T-cell (primary cell): ENCODE measurements around the gene RAD54L2. TPM values are rescaled to one million over a fixed set of nuclear protein-coding genes. Genes with fewer than 3 reads are reported as not detected.

Source experiments
- ATAC-seq, 4 experiments: fragments of 200-7000 bp in 3 of 4; fragments of 150-1000 bp in 1 of 4; cut with Tn5 transposase; replicated peaks in 1 of 4; 1 replicate in 3 of 4; 2 replicates in 1 of 4; pipeline ENCODE4 v1.10.0; 2021; ENCODE audit warnings: moderate library complexity in 3 of 4, mild to moderate bottlenecking in 2 of 4, moderate number of reproducible peaks in 1 of 4
- CTCF ChIA-PET, 2 donors: fragments of 300-600 bp; sonication (Branson Sonifier 250); formaldehyde crosslinking; loops; one replicate each; lab custom pipeline; 2022; ENCODE audit warnings: antibody characterized with exemption in 2 of 2; lab: Charles Lee
- POLR2A ChIA-PET, 2 donors: fragments of 300-600 bp; sonication (Branson Sonifier 250); formaldehyde crosslinking; loops; one replicate each; lab custom pipeline; 2022; ENCODE audit warnings: antibody characterized with exemption in 2 of 2; lab: Charles Lee
- DNase-seq, 35 experiments: peaks; one replicate each; pipeline versions ENCODE4 v3.0.0 to v3.0.0-alpha.2; 2013 to 2023
- H3K27ac ChIP-seq: one replicate; pipeline ENCODE4 v1.5.1; 2013; ENCODE audit warnings: low read length
- H3K27me3 ChIP-seq, 2 experiments: replicated peaks in 1 of 2; 1 replicate in 1 of 2; 2 replicates in 1 of 2; pipeline versions ENCODE4 v1.6.1 to v1.7.0; 2013; ENCODE audit warnings: low read length in 1 of 2, mixed read lengths in 1 of 2; ENCODE audit not compliant: control insufficient read depth in 2 of 2, insufficient read depth in 2 of 2; ENCODE audit errors: extremely low read depth in 1 of 2
- H3K36me3 ChIP-seq, 2 donors: 1 replicate in 1 of 2; 2 replicates in 1 of 2; pipeline versions ENCODE4 v1.6.1 to v1.7.0; 2013; ENCODE audit warnings: low read length in 1 of 2; ENCODE audit not compliant: control insufficient read depth in 2 of 2, insufficient read depth in 1 of 2; ENCODE audit errors: extremely low read depth in 1 of 2
- H3K4me1 ChIP-seq, 2 experiments: 1 replicate in 1 of 2; 2 replicates in 1 of 2; pipeline versions ENCODE4 v1.6.1 to v1.7.0; 2013; ENCODE audit warnings: low read length in 2 of 2, mixed read lengths in 1 of 2; ENCODE audit not compliant: insufficient read depth in 2 of 2, control insufficient read depth in 1 of 2; ENCODE audit errors: extremely low read depth in 1 of 2
- H3K4me3 ChIP-seq, 2 donors: 1 replicate in 1 of 2; 2 replicates in 1 of 2; pipeline versions ENCODE4 v1.5.1 to v1.7.0; 2013; ENCODE audit warnings: mild to moderate bottlenecking in 2 of 2, low read length in 1 of 2, moderate library complexity in 1 of 2; ENCODE audit not compliant: control insufficient read depth in 1 of 2; ENCODE audit errors: extremely low read depth in 1 of 2
- H3K9me3 ChIP-seq: 2 replicates; pipeline ENCODE4 v1.7.0; 2013
- H3K27ac Mint-ChIP-seq, 2 donors: one replicate each; pipeline ENCODE4 v1.8.0; 2020 to 2021; ENCODE audit warnings: mild to moderate bottlenecking in 2 of 2, mixed read lengths in 2 of 2
- H3K27me3 Mint-ChIP-seq, 2 donors: one replicate each; pipeline ENCODE4 v1.8.0; 2021 to 2022; ENCODE audit warnings: mixed read lengths in 2 of 2
- H3K36me3 Mint-ChIP-seq: one replicate; pipeline ENCODE4 v1.8.0; 2021; ENCODE audit warnings: mixed read lengths
- H3K4me1 Mint-ChIP-seq, 3 donors: one replicate each; pipeline ENCODE4 v1.8.0; 2020 to 2022; ENCODE audit warnings: mixed read lengths in 3 of 3, mild to moderate bottlenecking in 1 of 3
- H3K4me3 Mint-ChIP-seq, 3 donors: one replicate each; pipeline ENCODE4 v1.8.0; 2020 to 2022; ENCODE audit warnings: mild to moderate bottlenecking in 3 of 3, mixed read lengths in 3 of 3, moderate library complexity in 3 of 3
- H3K9me3 Mint-ChIP-seq, 3 donors: one replicate each; pipeline ENCODE4 v1.8.0; 2020 to 2022; ENCODE audit warnings: mixed read lengths in 3 of 3
- WGBS: methylation state at CpG from one replicate; pipeline ENCODE4 v1.1.5; 2013; ENCODE audit warnings: missing lambda C conversion rate; ENCODE audit not compliant: insufficient coverage; 5-methylcytosine and 5-hydroxymethylcytosine counted together
- total RNA-seq, 35 experiments: library from RNA in 6 of 35; stranded (reverse) in 6 of 35; fragments of 120-200 nt in 1 of 35; gene quantifications; one replicate each; pipeline versions ENCODE4 v1.2.1 to v1.2.4 and lab custom pipeline; 2013 to 2026

RAD54L2 gene
- total RNA-seq (10 to 100 TPM; 35.9 to 42.8 (median 39.7) TPM), total RNA-seq (lab: John Stamatoyannopoulos, UW) (76.6 to 109 (median 93.9) reads per million in 29 experiments)
- 30.6 TPM for total RNA-seq (2013)

- peaks cover 42 to 49% (median 43%) of the 10 kb centered on the region in 3 donors for H3K4me1 Mint-ChIP-seq
- peaks cover 11 to 27% of the 10 kb centered on the region in 2 experiments for H3K4me1 ChIP-seq
- H3K27me3 ChIP-seq, result no peaks in the 10 kb centered on the region
- ChIA-PET CTCF (interaction anchor here in 1 of 2 donors (0.6 to 2.5 kb wide), 3 partner anchors 37 to 192 kb away, joined by 7 to 12 read pairs (median 10); no protein-coding TSS in a partner anchor), POLR2A (interaction anchor here in 1 of 2 donors (0.7 kb wide), 1 partner anchor 28 kb away, joined by 3 read pairs; no protein-coding TSS in a partner anchor)
- H3K27ac ChIP-seq, result peak within 1 kb of the TSS; percentile 81
- no peaks in the 10 kb centered on the region for H3K36me3 ChIP-seq
- H3K4me3 Mint-ChIP-seq, result peak within 1 kb of the TSS; percentile 82 to 92 (median 91)
- ATAC-seq, result peak; percentile 93 to 98 (median 96)
- H3K27me3 Mint-ChIP-seq, result no peaks in the 10 kb centered on the region
- peak; percentile 39 to 87 (median 66) for DNase-seq
- H3K36me3 Mint-ChIP-seq, result no peaks in the 10 kb centered on the region
- H3K9me3 ChIP-seq, result no peaks in the 10 kb centered on the region
- peak within 1 kb of the TSS; percentile 92 to 97 for H3K27ac Mint-ChIP-seq
- WGBS, result under 1% methylated on average over 89 of the region's 91 CpGs
- H3K4me3 ChIP-seq, result peak within 1 kb of the TSS; percentile 80 to 89
- H3K9me3 Mint-ChIP-seq, result no peaks in the 10 kb centered on the region
These were observed at the start of gene RAD54L2 for GRCh38 chr3:51538459-51539290. RAD54L2 (plus strand) TSS chr3:51538719; CDS start chr3:51590421, 51,702 bp downstream.

- peak overlapping the region; percentile 97 to 98 for H3K27ac Mint-ChIP-seq
- ATAC-seq (peak; percentile 60 to 68 (median 62)), DNase-seq (peak; percentile 44 to 85 (median 59))
- no peaks in the 10 kb centered on the region for H3K27me3 Mint-ChIP-seq
- H3K4me3 Mint-ChIP-seq, result peak overlapping the region; percentile 86 to 97 (median 94)
- ChIA-PET POLR2A (interaction anchor here (0.6 to 1.5 kb wide), 6 partner anchors 11 to 309 kb away, joined by 3 to 13 read pairs (median 4); partner anchors contain the start of gene MANF (in 1 of the 2)), CTCF (interaction anchor here in 1 of 2 donors (0.6 to 4.8 kb wide), 17 partner anchors 10 to 1037 kb away, joined by 3 to 89 read pairs (median 4); partner anchors contain the start of genes MANF, TEX264 and UQCC5)
- Histone ChIP-seq H3K36me3 (peaks cover 0 to 9% of the 10 kb centered on the region in 2 donors), H3K9me3 (no peaks in the 10 kb centered on the region), H3K4me3 (peak overlapping the region; percentile 72 to 96), H3K4me1 (peaks cover 6 to 27% of the 10 kb centered on the region in 2 experiments), H3K27me3 (no peaks in the 10 kb centered on the region), H3K27ac (peak overlapping the region; percentile 77)
- H3K9me3 Mint-ChIP-seq, result no peaks in the 10 kb centered on the region
- WGBS, result 0% methylated on average over 21 of the region's 43 CpGs
- no peaks in the 10 kb centered on the region for H3K36me3 Mint-ChIP-seq
- H3K4me1 Mint-ChIP-seq, result peaks cover 19 to 37% (median 29%) of the 10 kb centered on the region in 3 donors
These were observed 39.4 kb upstream of the RAD54L2 start for GRCh38 chr3:51498876-51499738.

GRCh38 chr3:51500632-51501131, 37.8 kb upstream of the RAD54L2 start:
- Histone ChIP-seq H3K4me1 (peaks cover 6 to 27% of the 10 kb centered on the region in 2 experiments), H3K4me3 (peak overlapping the region in 1 of 2 donors; percentile 8), H3K9me3 (no peaks in the 10 kb centered on the region), H3K27me3 (no peaks in the 10 kb centered on the region), H3K36me3 (peaks cover 0 to 6% of the 10 kb centered on the region in 2 donors), H3K27ac (peak overlapping the region; percentile 83)
- DNase-seq (peak in 4 of 35 experiments; percentile 2 to 4 (median 4)), ATAC-seq (no peak)
- H3K36me3 Mint-ChIP-seq, result no peaks in the 10 kb centered on the region
- H3K27ac Mint-ChIP-seq, result peak overlapping the region; percentile 84 to 87
- peak overlapping the region; percentile 86 to 97 (median 94) for H3K4me3 Mint-ChIP-seq
- H3K4me1 Mint-ChIP-seq, result peaks cover 19 to 35% (median 29%) of the 10 kb centered on the region in 3 donors
- POLR2A ChIA-PET, result interaction anchor here (0.6 to 1.5 kb wide), 9 partner anchors 110 to 1561 kb away, joined by 4 to 18 read pairs (median 9); partner anchors contain the start of genes MANF (in 1 of the 2) and RBM6 (in 1 of the 2)
- no peaks in the 10 kb centered on the region for H3K9me3 Mint-ChIP-seq
- 100% methylated on average over 5 of the region's 14 CpGs for WGBS
- CTCF ChIA-PET, result interaction anchor here (0.6 to 4.8 kb wide), 24 partner anchors 10 to 1202 kb away, joined by 3 to 89 read pairs (median 6); partner anchors contain the start of genes HYAL3 (in 1 of the 2), NAA80 (in 1 of the 2), TEX264 (in 1 of the 2) and UQCC5 (in 1 of the 2)
- no peaks in the 10 kb centered on the region for H3K27me3 Mint-ChIP-seq

- ChIA-PET POLR2A (interaction anchor here in 1 of 2 donors (0.6 kb wide), 1 partner anchor 97 kb away, joined by 4 read pairs; no protein-coding TSS in a partner anchor), CTCF (interaction anchor here (0.6 to 4.8 kb wide), 20 partner anchors 20 to 300 kb away, joined by 3 to 89 read pairs (median 6); no protein-coding TSS in a partner anchor)
- no peaks in the 10 kb centered on the region for H3K27me3 ChIP-seq
- Mint-ChIP-seq H3K9me3 (no peaks in the 10 kb centered on the region), H3K27ac (peak overlapping the region; percentile 84 to 87), H3K36me3 (no peaks in the 10 kb centered on the region), H3K4me3 (peak overlapping the region in 2 of 3 donors; percentile 17), H3K27me3 (no peaks in the 10 kb centered on the region), H3K4me1 (peaks cover 14 to 28% (median 21%) of the 10 kb centered on the region in 3 donors)
- WGBS, result 7% methylated on average over 4 of the region's 6 CpGs
- H3K27ac ChIP-seq, result no peak overlapping the region
- DNase-seq (peak; percentile 46 to 90 (median 72)), ATAC-seq (no peak)
- H3K36me3 ChIP-seq, result no peaks in the 10 kb centered on the region
- H3K4me1 ChIP-seq, result peaks cover 3 to 25% of the 10 kb centered on the region in 2 experiments
- H3K4me3 ChIP-seq, result no peak overlapping the region
- H3K9me3 ChIP-seq, result no peaks in the 10 kb centered on the region
These were observed 36.5 kb upstream of the RAD54L2 start for GRCh38 chr3:51501833-51502561.

GRCh38 chr3:51502562-51502910, 36.0 kb upstream of the RAD54L2 start:
- WGBS, result 0% methylated on average over 1 of the region's 2 CpGs
- no peaks in the 10 kb centered on the region for H3K9me3 ChIP-seq
- H3K27me3 ChIP-seq, result no peaks in the 10 kb centered on the region
- no peaks in the 10 kb centered on the region for H3K36me3 ChIP-seq
- DNase-seq, result no peak
- Mint-ChIP-seq H3K27ac (no peak overlapping the region), H3K4me1 (peaks cover 12 to 28% (median 20%) of the 10 kb centered on the region in 3 donors), H3K9me3 (no peaks in the 10 kb centered on the region), H3K27me3 (no peaks in the 10 kb centered on the region), H3K4me3 (no peak overlapping the region), H3K36me3 (no peaks in the 10 kb centered on the region)
- ATAC-seq, result no peak
- H3K4me1 ChIP-seq, result peaks cover 3 to 22% of the 10 kb centered on the region in 2 experiments
- no peak overlapping the region for H3K27ac ChIP-seq
- ChIA-PET CTCF (interaction anchor here (0.6 to 4.8 kb wide), 15 partner anchors 20 to 300 kb away, joined by 3 to 89 read pairs (median 7); no protein-coding TSS in a partner anchor), POLR2A (no interaction called here)
- no peak overlapping the region for H3K4me3 ChIP-seq
